G401 (cell line): Measurements from ENCODE around the gene FAM234A. TPM values are rescaled to one million over a fixed set of nuclear protein-coding genes. Genes with fewer than 3 reads are reported as not detected.

Source experiments
- DNase-seq: peaks from one replicate; pipeline ENCODE4 v3.0.0-alpha.2; 2015; ENCODE audit warnings: low spot score
- in situ Hi-C: cut with HindIII; loops from 2 replicates; pipeline ENCODE4 v1.10.0; 2016; ENCODE audit warnings: low sequenced_read_pairs, mixed read lengths
- total RNA-seq: library from RNA; depleted of rRNA; stranded (reverse); fragments of >200 nt; shearing (Covaris generic); gene quantifications from 2 replicates; pipeline ENCODE4 v1.2.3, GENCODE V29; 2014

FAM234A gene
- total RNA-seq, 1 experiment from 2014 or later = 70.3 TPM

DNA sequence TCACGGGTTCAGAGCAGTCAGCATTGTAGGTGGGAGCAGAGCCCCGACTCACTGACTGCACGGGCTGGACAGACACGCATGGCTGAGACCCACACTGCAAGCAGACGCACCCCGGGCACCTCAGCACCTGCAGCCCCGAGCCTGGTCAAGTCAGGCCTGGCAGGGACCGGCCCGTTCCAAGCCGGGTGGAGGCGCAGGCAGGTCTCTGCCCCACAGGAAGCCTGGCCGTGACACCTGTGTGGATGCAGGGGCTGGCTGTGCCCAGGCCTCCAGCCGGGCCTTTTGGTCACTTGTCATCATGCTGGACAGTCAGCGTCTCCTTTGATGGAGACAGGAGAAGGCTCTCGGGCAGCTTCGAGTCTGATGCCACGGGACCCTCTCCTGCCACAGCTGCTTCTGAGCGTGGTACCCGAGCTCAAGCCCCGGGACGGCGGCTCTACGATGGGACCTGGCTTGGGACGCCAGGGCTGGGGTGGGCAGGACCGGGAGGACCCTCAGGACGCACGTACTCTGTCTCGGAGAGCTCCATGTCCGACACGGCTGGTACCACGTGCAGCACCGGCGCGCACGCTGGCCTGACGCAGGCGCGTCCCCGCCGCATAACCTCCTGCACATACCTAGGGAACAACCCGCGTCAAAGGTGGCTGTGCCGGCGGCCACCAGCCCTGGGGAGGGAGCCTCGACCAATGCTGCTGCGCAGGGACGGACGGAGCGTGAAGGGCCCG, 56.2 kb downstream of the FAM234A start:
- in situ Hi-C loops = no loop called here
- no peak for DNase-seq

DNA sequence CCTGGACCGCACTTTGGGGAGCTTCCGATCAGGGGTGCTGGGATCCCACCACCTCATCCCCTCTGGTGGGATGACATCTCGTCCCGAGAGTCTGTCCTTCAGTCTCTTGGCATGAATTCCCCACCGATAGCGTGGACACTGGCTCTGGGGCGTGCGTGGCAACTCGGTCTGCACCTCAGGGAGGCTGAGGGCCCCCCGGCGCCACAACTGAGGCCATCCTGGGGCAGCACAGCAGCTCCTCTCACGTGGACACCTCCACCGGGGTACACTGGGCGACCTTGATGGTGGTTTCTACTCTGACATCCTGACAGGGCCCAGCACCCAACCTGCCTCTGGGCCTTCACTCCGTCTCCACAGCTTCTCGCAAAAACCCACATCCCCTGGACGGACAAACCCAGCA, 56.9 kb downstream of the FAM234A start:
- DNase-seq = no peak
- in situ Hi-C loops = no loop called here

DNA sequence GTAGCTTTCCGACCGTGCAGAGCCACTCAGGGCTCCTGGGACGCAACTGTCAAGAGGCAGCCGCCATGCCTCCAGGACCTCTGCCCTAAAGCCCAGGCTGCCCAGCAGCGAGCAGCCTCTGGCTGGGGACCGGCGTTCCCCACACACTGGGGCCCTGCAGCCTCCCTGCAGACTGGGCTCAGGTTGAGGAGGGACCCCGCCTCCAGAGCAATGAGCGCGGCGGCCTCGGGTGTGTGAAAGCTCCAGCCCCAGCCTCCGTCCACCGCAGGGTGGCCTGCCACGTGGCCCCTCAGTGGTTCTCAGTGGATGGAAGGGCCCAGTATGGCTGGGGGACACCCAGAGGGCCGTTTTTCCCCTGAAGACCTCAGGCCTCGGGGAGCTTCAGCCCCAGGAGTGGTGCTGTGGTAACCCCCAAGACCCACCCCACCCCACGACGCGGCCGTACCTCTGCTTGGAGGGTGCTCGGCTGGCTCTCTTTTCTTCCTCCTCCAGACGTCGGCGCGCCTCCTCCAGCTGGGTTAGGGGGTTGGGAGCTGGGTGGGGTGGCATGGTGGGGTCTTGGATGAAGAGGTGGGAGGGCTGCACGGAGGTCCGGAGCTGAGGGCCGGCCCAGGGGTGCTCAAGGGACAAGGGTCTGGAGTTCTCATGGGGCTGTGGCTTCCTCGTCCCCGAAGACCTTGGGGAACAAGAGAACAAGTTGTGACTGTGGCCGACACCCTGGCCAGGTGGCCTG, 58.6 kb downstream of the FAM234A start:
- in situ Hi-C loops = no loop called here
- DNase-seq = no peak

GRCh38 chr16:296276-296675, 61.7 kb downstream of the FAM234A start:
- no peak for DNase-seq
- in situ Hi-C loops = no loop called here

DNA sequence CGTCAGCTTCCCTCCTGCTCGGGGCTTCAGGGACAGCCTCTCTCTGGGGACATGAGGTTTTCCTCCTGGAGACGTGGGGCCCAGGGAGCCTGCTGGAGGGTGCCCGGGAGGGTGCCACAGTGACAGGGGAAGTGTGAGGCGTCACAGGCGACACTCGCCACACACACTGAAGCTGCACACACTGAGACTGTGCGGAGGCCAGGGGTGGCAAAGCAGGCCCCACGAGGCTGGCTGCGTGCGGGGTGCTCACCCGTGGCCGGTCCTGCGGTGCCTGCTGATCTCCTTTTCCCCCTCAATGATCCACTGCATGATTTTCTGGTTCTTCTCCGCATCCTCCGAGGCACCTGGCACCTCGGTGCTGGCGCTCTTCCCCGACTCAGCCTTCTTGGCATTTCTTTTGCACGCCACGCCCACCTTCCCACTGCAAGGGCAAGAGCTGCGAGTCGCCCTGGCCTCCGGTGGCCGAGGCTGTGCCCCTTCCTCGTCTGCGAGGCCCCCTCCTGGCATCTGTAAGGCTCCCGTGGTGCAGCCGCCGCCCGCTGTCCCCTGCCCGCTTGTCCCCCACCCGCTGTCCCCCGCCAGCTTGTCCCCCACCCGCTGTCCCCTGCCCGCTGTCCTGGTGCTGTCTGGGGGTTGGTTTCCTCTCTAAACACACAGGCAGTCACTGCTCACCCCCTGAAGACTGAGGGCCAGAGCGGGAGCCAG, 62.3 kb downstream of the FAM234A start:
- in situ Hi-C loops = no loop called here

GRCh38 chr16:297832-298231, 63.2 kb downstream of the FAM234A start:
- in situ Hi-C loops = no loop called here

More for the DNA sequence above, 62.3 kb downstream of the FAM234A start:
- DNase-seq = no peak

GRCh38 chr16:301235-301634, 66.6 kb downstream of the FAM234A start:
- no peak for DNase-seq
- in situ Hi-C loops = no loop called here

More at GRCh38 chr16:297832-298231, 63.2 kb downstream of the FAM234A start:
- DNase-seq = no peak

- in situ Hi-C loops = no loop called here
- DNase-seq = no peak
Measured at GRCh38 chr16:301950-302349, 67.3 kb downstream of the FAM234A start.

DNA sequence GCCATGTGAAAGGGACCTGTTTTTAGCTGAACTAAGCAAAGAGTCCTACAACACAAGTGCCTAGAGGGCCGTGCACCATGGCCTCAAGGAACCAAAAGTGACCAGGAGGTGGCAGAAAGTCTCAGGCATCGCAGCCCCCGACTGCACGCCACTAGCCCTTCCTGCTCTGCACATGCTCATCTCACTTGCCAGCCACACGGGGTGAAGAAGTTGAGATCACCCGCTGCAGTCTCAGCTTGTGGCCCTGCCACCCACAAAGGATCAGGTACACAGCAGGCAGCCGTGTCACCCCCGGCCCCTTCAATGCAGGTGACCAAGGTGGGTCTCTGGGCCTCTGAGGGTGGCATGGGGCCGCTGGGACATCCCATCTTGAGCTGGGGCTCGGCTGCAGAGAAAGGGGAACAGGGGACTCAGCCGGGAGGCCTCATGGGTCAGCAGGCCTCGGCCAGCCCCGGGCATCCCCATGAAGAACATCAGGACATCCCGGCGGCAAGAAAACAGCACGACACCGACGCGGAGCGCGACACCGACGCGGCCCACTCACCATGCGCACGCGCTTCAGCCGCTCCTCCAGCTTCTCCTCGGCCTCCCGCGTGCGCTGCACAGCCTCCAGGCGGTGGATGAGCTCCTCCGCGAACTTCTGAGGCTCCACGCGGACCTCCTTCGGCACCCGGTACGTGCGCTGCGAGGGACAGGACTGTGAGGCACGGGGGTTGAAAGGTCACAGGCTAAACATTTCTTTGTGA, 69.3 kb downstream of the FAM234A start:
- no peak for DNase-seq
- in situ Hi-C loops = no loop called here

GRCh38 chr16:305916-306626, 71.5 kb downstream of the FAM234A start:
- no peak for DNase-seq
- in situ Hi-C loops = no loop called here

GRCh38 chr16:306911-307370, 72.3 kb downstream of the FAM234A start:
- in situ Hi-C loops = no loop called here
- peak; percentile 65 for DNase-seq

GRCh38 chr16:307691-308312, 73.2 kb downstream of the FAM234A start:
- no peak for DNase-seq
- in situ Hi-C loops = no loop called here

DNA sequence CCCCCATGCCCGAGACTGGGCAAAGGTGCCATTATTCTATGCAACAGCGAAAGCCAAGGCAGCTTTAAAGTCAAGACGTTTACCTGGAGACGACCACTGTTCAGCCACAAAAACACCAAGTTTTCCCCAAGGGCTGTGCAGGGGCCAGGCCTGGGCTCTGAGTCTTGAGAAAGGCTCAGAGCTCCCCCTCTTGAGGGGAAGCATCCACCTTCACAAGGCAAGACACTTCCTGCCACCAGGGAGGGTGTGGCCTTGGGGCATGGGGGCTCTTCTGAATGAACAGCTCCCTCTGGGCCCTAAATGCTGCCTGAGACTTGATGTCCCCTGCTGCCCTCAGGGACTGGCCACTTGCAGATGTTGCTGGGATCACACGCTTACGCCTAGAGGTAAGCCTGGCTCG, 74.9 kb downstream of the FAM234A start:
- in situ Hi-C loops = no loop called here
- no peak for DNase-seq

GRCh38 chr16:311725-312124, 77.1 kb downstream of the FAM234A start:
- in situ Hi-C loops = no loop called here
- DNase-seq = no peak

DNA sequence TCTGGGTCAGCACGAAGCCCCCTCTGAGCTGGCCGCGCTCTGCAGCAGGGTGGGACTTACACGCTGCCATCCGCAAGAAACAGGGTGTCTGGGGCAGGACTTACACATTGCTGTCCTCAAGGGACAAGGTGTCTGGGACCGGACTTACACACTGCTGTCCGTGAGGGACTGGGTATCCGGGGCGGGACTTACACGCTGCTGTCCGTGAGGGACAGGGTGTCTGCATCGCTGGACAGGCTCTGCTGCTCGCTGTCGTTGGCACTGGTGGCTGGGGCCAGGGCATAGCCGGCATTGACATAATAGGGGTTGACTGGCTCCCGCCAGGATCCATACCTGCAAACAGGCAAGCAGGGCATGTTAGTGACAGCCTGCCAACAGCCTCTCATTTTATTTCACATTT, 79.7 kb downstream of the FAM234A start:
- DNase-seq = peak; percentile 80
- in situ Hi-C loops = no loop called here

- DNase-seq = peak; percentile 63
- in situ Hi-C loops = no loop called here
Measured at GRCh38 chr16:314795-315299, 80.2 kb downstream of the FAM234A start.
